ENCODE measurements around the gene VPS16. TPM values are rescaled to one million over a fixed set of nuclear protein-coding genes. Genes with fewer than 3 reads are reported as not detected.
"Not testable (repeated sequence)": the region's sequence is repeated elsewhere in the genome, so short reads cannot be mapped to it uniquely, and the experiment has no call there.

Gene VPS16
- total RNA-seq, 1 donor: 32.0 TPM

- no peak for DNase-seq (ENCODE audit: low read depth)
- no peak overlapping the region for H3K4me3 ChIP-seq (ENCODE audit: low read depth, low read length)
- TF ChIP-seq CTCF (IDR thresholded peaks at IDR 0.05; ENCODE audit: insufficient read depth, low read length): no peak
Observed at GRCh38 chr20:2889209-2889608, 48.7 kb downstream of the VPS16 start.

- DNase-seq (ENCODE audit: low read depth): no peak
- no peak for TF ChIP-seq CTCF (IDR thresholded peaks at IDR 0.05; ENCODE audit: insufficient read depth, low read length)
- H3K4me3 ChIP-seq (ENCODE audit: low read depth, low read length): no peak overlapping the region
Observed at GRCh38 chr20:2889797-2890196, 49.3 kb downstream of the VPS16 start.

- no peak for TF ChIP-seq CTCF (IDR thresholded peaks at IDR 0.05; ENCODE audit: insufficient read depth, low read length)
- H3K4me3 ChIP-seq (ENCODE audit: low read depth, low read length): no peak overlapping the region
- peak; percentile 12 for DNase-seq (ENCODE audit: low read depth)
Observed at GRCh38 chr20:2890742-2891141, 50.2 kb downstream of the VPS16 start.

- TF ChIP-seq CTCF (IDR thresholded peaks at IDR 0.05; ENCODE audit: insufficient read depth, low read length): no peak
- H3K4me3 ChIP-seq (ENCODE audit: low read depth, low read length): no peak overlapping the region
- DNase-seq (ENCODE audit: low read depth): no peak
Observed at GRCh38 chr20:2891343-2891742, 50.8 kb downstream of the VPS16 start.

GRCh38 chr20:2892376-2892775 is 51.8 kb downstream of the VPS16 start:
- DNase-seq (ENCODE audit: low read depth): no peak

GRCh38 chr20:2894221-2894620 is 53.7 kb downstream of the VPS16 start:
- no peak overlapping the region for H3K4me3 ChIP-seq (ENCODE audit: low read depth, low read length)
- no peak for DNase-seq (ENCODE audit: low read depth)
- no peak for TF ChIP-seq CTCF (IDR thresholded peaks at IDR 0.05; ENCODE audit: insufficient read depth, low read length)

More at GRCh38 chr20:2892376-2892775, 51.8 kb downstream of the VPS16 start:
- no peak for TF ChIP-seq CTCF (IDR thresholded peaks at IDR 0.05; ENCODE audit: insufficient read depth, low read length)
- no peak overlapping the region for H3K4me3 ChIP-seq (ENCODE audit: low read depth, low read length)

GRCh38 chr20:2895154-2895553 is 54.6 kb downstream of the VPS16 start:
- H3K4me3 ChIP-seq (ENCODE audit: low read depth, low read length); DNase-seq (ENCODE audit: low read depth): not testable (repeated sequence)
